ENCODE results near the gene STUM. TPM values are rescaled to one million over a fixed set of nuclear protein-coding genes. Genes with fewer than 3 reads are reported as not detected.

Gene STUM
- polyA plus RNA-seq, 1 of the 3 experiments (the other 2 are of a cell fraction), result not detected

GRCh38 chr1:226607268-226607660, 58.7 kb downstream of the STUM start (continued):
- TF ChIP-seq FOSL2 (IDR thresholded peaks at IDR 0.05; ENCODE audit: borderline replicate concordance, low read depth) (no peak), RCOR1 (IDR thresholded peaks at IDR 0.05; ENCODE audit: low read length) (no peak), MEF2A (IDR thresholded peaks at IDR 0.05; ENCODE audit: borderline replicate concordance, low read depth) (no peak)

- no peak overlapping the region for H3K4me3 ChIP-seq (ENCODE audit: low read depth in 2 of 2, low read length in 1 of 2)
- H3K9me3 ChIP-seq, result no peaks in the 10 kb centered on the region
- H3K36me3 ChIP-seq (replicated peaks in 1 of 2; ENCODE audit: control insufficient read depth in 1 of 2, insufficient read depth in 2 of 2, low read length in 1 of 2), result no peaks in the 10 kb centered on the region
- peaks cover 0 to 6% of the 10 kb centered on the region in 2 experiments; a peak in 1 of 4 replicates for H3K4me1 ChIP-seq (ENCODE audit: control insufficient read depth in 1 of 2, insufficient read depth in 2 of 2, low read depth in 1 of 2, low read length in 1 of 2)
- H3K27ac ChIP-seq (ENCODE audit: low read depth in 2 of 2, low read length in 1 of 2), result no peak overlapping the region
- no peak overlapping the region for H2AFZ ChIP-seq (ENCODE audit: low read depth)
- H3F3A ChIP-seq (replicated peaks; ENCODE audit: insufficient read depth), result no peaks in the 10 kb centered on the region
- TF ChIP-seq GABPA (IDR thresholded peaks at IDR 0.05; ENCODE audit: low read depth), result no peak
- TF ChIP-seq FOSL2 (IDR thresholded peaks at IDR 0.05; ENCODE audit: borderline replicate concordance, low read depth), result no peak
- no peak for TF ChIP-seq USF2 (IDR thresholded peaks at IDR 0.05; ENCODE audit: borderline replicate concordance, low read depth, low read length)
- no peak for TF ChIP-seq FOXJ3 (CRISPR knock-in tag; IDR thresholded peaks at IDR 0.05)
- TF ChIP-seq TEAD4 (IDR thresholded peaks at IDR 0.05; ENCODE audit: borderline replicate concordance, insufficient read depth), result no peak
- no peak for TF ChIP-seq RFX5 (IDR thresholded peaks at IDR 0.05; ENCODE audit: low read length)
- no peak for TF ChIP-seq REST (IDR thresholded peaks at IDR 0.05; ENCODE audit: low read depth, low read length)
- TF ChIP-seq TCF12 (IDR thresholded peaks at IDR 0.05), result no peak
- TF ChIP-seq POLR2AphosphoS5 (IDR thresholded peaks at IDR 0.05; ENCODE audit: low read depth, low read length), result no peak
- TF ChIP-seq RXRA (IDR thresholded peaks at IDR 0.05; ENCODE audit: borderline replicate concordance, low read depth), result no peak
- no peak for TF ChIP-seq CHD2 (IDR thresholded peaks at IDR 0.05; ENCODE audit: low read length, partially characterized antibody)
- no peak for TF ChIP-seq GATA2 (CRISPR knock-in tag; IDR thresholded peaks at IDR 0.05)
- TF ChIP-seq NFIC (IDR thresholded peaks at IDR 0.05; ENCODE audit: borderline replicate concordance), result no peak
- TF ChIP-seq, protein P1, sequence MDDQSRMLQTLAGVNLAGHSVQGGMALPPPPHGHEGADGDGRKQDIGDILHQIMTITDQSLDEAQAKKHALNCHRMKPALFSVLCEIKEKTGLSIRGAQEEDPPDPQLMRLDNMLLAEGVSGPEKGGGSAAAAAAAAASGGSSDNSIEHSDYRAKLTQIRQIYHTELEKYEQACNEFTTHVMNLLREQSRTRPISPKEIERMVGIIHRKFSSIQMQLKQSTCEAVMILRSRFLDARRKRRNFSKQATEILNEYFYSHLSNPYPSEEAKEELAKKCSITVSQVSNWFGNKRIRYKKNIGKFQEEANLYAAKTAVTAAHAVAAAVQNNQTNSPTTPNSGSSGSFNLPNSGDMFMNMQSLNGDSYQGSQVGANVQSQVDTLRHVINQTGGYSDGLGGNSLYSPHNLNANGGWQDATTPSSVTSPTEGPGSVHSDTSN (IDR thresholded peaks at IDR 0.05), result no peak
- TF ChIP-seq ZBTB33 (IDR thresholded peaks at IDR 0.05; ENCODE audit: borderline replicate concordance, low read depth), result no peak
- TF ChIP-seq SMC3 (IDR thresholded peaks at IDR 0.05; ENCODE audit: low read depth, low read length), result no peak
- TF ChIP-seq MAX (IDR thresholded peaks at IDR 0.05; ENCODE audit: low read depth), result no peak
- POLR2A ChIA-PET, result no interaction called here
- no peak overlapping the region for H3K4me2 ChIP-seq
- CTCF ChIA-PET, result interaction anchor here (0.9 to 6.5 kb wide), 15 partner anchors 11 to 184 kb away, joined by 3 to 70 read pairs (median 6); partner anchors contain the start of gene STUM
- H3K79me2 ChIP-seq (ENCODE audit: insufficient read depth), result no peaks in the 10 kb centered on the region
- H4K20me1 ChIP-seq (ENCODE audit: insufficient read depth), result no peaks in the 10 kb centered on the region
- no peaks in the 10 kb centered on the region for H3K9me2 ChIP-seq
- no peaks in the 10 kb centered on the region; the same call in 1 of the 2 replicates for H3K27me3 ChIP-seq (ENCODE audit: insufficient read depth)
- no CpG with 5 or more reads among the region's 1 CpG for WGBS (ENCODE audit: low lambda C conversion rate)
- H3K9ac ChIP-seq, result no peak overlapping the region
- no peak for DNase-seq
Measured at GRCh38 chr1:226607821-226608220, 59.3 kb downstream of the STUM start.
